ENCODE results near the gene CST8. TPM values are rescaled to one million over a fixed set of nuclear protein-coding genes. Genes with fewer than 3 reads are reported as not detected.
"Not testable (repeated sequence)": the region's sequence is repeated elsewhere in the genome, so short reads cannot be mapped to it uniquely, and the experiment has no call there.

Gene CST8
- total RNA-seq, 2 experiments from 2014 or later, result not detected

DNA sequence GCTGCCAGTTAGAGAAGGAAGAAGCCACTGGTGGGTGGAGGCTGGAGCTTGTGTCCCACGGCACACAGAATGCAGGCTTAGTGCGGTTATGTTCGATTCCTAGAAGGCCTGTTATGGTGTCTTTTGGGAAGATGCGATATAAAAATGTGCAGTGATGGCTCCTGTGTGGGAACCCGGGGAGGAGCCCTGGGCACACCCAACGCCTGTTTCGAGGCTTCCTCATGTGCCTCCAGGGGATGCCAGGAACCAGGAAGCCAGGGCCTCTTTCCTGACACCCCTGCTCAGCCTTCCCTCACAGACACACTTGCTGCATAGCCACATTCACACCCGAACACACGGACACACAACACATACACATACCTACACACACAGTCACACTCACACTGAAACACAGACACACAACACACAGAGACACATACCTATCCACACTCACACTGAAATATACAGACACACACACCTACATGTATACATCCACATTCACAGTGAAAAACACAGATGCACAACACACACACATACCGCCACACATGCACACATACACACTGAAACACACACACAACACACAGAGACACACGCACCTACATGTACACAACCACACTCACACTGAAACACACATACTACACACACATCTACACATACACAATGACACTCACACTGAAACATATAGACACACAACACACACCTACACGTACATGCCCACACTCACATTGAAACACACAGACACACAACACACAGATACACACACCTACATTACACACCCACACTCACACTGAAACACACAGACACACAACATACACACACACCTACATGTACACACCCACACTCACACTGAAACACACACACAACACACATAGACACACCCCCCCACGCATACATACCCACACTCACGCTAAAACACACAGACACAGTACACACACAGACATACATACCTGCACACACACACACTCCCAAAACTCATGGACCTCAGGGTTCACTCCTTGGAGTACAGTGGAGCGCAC lies 37.1 kb upstream of the CST8 start:
- H3K27ac Mint-ChIP-seq, result no peak overlapping the region
- H3K9me3 Mint-ChIP-seq, result no peaks in the 10 kb centered on the region
- peaks cover 6% of the 10 kb centered on the region for H3K4me1 Mint-ChIP-seq (ENCODE audit: low read depth)
- CTCF ChIA-PET, result interaction anchor here (1.6 kb wide), 1 partner anchor 153 kb away, joined by 5 read pairs; no protein-coding TSS in a partner anchor
- H3K36me3 Mint-ChIP-seq (ENCODE audit: low read depth), result no peaks in the 10 kb centered on the region
- no peak for DNase-seq
- H3K4me3 Mint-ChIP-seq, result no peak overlapping the region
- peaks cover 4% of the 10 kb centered on the region for H3K27me3 Mint-ChIP-seq (ENCODE audit: low read depth)
- intact Hi-C loops (cut with micrococcal nuclease), result no loop called here

DNA sequence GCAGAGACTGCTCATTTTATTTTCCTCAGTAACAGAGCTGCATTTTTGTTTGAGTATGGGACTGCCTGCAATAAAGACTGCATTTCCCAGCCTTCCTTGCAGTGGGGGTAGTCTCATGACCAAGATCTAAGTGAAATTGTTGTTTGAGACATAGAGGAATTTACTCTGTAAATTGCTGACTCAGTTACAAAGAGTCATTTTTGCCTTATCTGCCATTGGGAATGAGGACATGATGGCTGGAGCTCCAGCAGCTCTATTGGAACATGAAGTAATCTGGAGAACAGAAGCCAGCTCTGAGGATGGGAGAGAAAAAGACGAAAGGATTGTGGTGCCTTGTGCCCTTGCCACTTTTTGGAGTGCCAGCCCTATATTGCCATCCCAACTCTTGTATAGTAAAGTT lies 36.1 kb upstream of the CST8 start:
- Mint-ChIP-seq H3K27me3 (ENCODE audit: low read depth) (peaks cover 7% of the 10 kb centered on the region), H3K36me3 (ENCODE audit: low read depth) (no peaks in the 10 kb centered on the region), H3K4me3 (no peak overlapping the region), H3K27ac (no peak overlapping the region), H3K4me1 (ENCODE audit: low read depth) (peaks cover 6% of the 10 kb centered on the region), H3K9me3 (no peaks in the 10 kb centered on the region)
- no peak for DNase-seq
- intact Hi-C loops (cut with micrococcal nuclease), result no loop called here
- CTCF ChIA-PET, result no interaction called here

DNA sequence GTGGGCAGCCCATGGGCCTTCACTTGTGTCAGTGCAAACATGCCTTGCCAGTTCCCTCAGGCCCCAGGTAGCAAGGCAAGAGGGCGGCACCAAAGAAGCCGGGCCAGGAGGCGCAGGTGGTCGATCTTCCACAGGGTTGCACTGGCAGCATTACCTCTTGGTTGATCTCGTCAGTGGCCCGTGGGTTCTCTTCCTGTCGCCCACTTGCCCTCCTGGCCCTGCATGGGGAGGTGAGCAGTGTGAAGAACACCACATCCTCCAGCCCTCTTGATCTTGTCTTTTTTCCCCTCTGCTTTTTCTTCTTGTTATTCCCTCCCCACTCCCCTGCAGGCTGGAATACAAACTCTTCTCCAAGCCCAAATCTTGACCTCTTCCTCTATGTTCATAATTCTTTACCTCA lies 35.3 kb upstream of the CST8 start:
- peaks cover 6% of the 10 kb centered on the region for H3K4me1 Mint-ChIP-seq (ENCODE audit: low read depth)
- CTCF ChIA-PET, result no interaction called here
- H3K27ac Mint-ChIP-seq, result no peak overlapping the region

DNA sequence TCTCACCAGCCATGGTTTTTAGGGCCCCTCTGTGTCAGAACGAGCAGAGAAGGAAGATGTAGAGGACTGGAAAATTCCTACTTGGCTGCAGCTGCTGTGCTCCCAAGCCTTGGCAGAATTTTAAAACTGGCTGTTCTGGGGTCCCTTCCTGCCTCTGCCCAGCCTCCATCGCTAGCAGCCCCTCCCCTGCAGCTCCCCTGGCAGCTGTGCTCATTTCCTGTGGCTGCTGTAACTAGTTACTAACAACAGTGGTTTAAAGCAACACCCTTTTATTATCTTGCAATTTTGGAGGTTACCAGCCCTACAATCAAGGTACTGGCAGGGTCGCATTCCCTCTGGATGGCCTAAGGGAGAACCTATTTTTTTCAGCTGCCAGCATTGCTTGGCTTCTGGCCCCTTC lies 34.5 kb upstream of the CST8 start:
- H3K36me3 Mint-ChIP-seq (ENCODE audit: low read depth), result no peaks in the 10 kb centered on the region
- intact Hi-C loops (cut with micrococcal nuclease), result no loop called here
- H3K27ac Mint-ChIP-seq, result no peak overlapping the region
- no peak for DNase-seq
- H3K4me3 Mint-ChIP-seq, result no peak overlapping the region
- H3K27me3 Mint-ChIP-seq (ENCODE audit: low read depth), result peaks cover 7% of the 10 kb centered on the region
- CTCF ChIA-PET, result no interaction called here
- H3K4me1 Mint-ChIP-seq (ENCODE audit: low read depth), result peaks cover 6% of the 10 kb centered on the region
- H3K9me3 Mint-ChIP-seq, result no peaks in the 10 kb centered on the region

More for the DNA sequence above, 35.3 kb upstream of the CST8 start:
- H3K36me3 Mint-ChIP-seq (ENCODE audit: low read depth), result no peaks in the 10 kb centered on the region
- H3K4me3 Mint-ChIP-seq, result no peak overlapping the region
- DNase-seq, result no peak
- intact Hi-C loops (cut with micrococcal nuclease), result no loop called here
- H3K9me3 Mint-ChIP-seq, result no peaks in the 10 kb centered on the region
- peaks cover 7% of the 10 kb centered on the region for H3K27me3 Mint-ChIP-seq (ENCODE audit: low read depth)

DNA sequence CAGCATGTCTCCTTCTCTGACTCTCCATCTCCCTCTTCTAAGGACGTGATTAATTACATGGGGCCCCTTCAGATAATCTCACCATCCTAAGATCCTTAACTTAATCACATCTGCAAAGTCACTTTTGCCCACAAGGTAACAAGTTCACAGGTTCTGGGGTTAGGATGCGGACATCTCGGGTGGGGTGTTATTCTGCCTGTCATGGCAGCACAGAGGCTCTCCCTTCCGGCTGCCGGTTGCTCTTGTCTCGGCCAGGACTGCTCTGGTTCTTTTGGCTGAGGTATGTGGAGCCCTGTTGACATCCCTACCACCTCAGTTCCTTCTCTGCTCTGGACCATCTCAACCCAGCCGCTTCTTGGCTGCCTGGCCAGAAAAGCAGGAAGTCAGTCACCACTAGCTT lies 34.0 kb upstream of the CST8 start:
- CTCF ChIA-PET, result no interaction called here
- intact Hi-C loops (cut with micrococcal nuclease), result no loop called here
- DNase-seq, result no peak
- Mint-ChIP-seq H3K9me3 (no peaks in the 10 kb centered on the region), H3K4me1 (ENCODE audit: low read depth) (peaks cover 6% of the 10 kb centered on the region), H3K4me3 (no peak overlapping the region), H3K27ac (no peak overlapping the region), H3K27me3 (ENCODE audit: low read depth) (peaks cover 7% of the 10 kb centered on the region), H3K36me3 (ENCODE audit: low read depth) (no peaks in the 10 kb centered on the region)

DNA sequence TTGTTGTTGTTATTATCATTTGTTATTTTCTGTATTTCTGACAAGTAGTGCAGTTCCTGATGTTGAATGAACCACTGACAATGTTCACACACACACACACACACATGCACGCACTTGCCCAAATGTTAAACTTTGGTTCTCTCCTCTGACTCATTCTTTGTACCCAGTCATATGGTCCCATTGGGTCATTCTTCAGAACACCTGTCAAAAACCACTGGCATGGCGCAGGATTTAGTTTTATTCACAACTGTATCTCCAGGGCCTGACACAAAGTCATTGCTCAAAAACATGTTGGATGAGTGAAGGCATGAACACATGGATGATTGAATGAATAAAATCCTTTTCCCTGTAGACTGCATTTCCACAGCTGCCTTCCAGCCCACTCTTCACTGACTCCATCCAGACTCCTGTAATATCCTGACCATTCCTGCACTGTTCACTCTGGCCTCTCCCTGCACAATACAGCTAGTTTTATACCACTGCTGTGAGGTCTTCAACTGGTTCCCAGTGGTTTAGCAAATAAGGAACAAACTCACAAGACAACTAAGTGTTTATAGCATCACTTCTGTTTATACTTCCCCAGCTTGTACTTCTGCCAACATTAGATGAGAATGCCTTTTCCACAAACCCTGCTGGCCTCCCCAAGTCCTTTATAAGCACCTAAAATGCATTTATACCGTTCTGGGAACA lies 31.3 kb upstream of the CST8 start:
- CTCF ChIA-PET, result no interaction called here
- Mint-ChIP-seq H3K9me3 (no peaks in the 10 kb centered on the region), H3K36me3 (ENCODE audit: low read depth) (peaks cover 1% of the 10 kb centered on the region), H3K4me1 (ENCODE audit: low read depth) (peaks cover 6% of the 10 kb centered on the region), H3K4me3 (no peak overlapping the region), H3K27ac (no peak overlapping the region), H3K27me3 (ENCODE audit: low read depth) (peaks cover 17% of the 10 kb centered on the region)
- intact Hi-C loops (cut with micrococcal nuclease), result no loop called here
- no peak for DNase-seq

DNA sequence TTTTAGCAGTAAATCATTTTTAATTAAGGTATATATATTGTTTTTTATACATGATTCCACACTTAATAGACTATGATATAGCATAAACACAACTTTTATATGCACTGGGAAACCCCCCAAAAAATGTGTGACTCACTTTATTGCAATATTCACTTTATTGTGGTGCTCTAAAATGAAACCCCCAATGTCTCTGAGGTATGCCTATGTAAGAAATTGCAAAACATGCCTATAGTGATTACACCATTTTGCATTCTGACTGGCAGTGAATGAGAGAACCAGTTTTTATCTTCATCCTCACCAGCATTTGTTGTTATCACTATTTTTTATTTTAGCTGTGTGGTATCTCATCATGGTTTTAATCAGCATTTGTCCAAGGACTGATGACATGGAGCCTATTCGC lies 29.7 kb upstream of the CST8 start:
- Mint-ChIP-seq H3K27ac (no peak overlapping the region), H3K36me3 (ENCODE audit: low read depth) (peaks cover 4% of the 10 kb centered on the region), H3K9me3 (peaks cover 5% of the 10 kb centered on the region), H3K4me1 (ENCODE audit: low read depth) (peaks cover 3% of the 10 kb centered on the region), H3K27me3 (ENCODE audit: low read depth) (peaks cover 23% of the 10 kb centered on the region), H3K4me3 (no peak overlapping the region)
- CTCF ChIA-PET, result no interaction called here
- intact Hi-C loops (cut with micrococcal nuclease), result no loop called here
- no peak for DNase-seq

DNA sequence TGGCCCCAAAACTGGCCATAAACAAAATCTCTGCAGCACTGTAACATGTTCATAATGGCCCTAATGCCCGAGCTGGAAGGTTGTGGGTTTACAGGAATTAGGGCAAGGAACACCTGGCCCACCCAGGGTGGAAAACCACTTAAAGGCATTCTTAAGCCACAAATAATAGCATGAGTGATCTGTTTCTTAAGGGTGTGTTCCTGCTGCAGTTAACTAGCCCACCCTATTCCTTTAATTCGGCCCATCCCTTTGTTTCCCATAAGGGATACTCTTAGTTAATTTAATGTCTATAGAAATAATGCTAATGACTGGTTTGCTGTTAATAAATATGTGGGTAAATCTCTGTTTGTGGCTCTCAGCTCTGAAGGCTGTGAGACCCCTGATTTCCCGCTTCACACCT lies 24.0 kb upstream of the CST8 start:
- H3K4me1 Mint-ChIP-seq (ENCODE audit: low read depth); intact Hi-C loops (cut with micrococcal nuclease); H3K27ac Mint-ChIP-seq; H3K4me3 Mint-ChIP-seq; DNase-seq; H3K36me3 Mint-ChIP-seq (ENCODE audit: low read depth); CTCF ChIA-PET: not testable (repeated sequence)
- Mint-ChIP-seq H3K27me3 (ENCODE audit: low read depth) (peaks cover 26% of the 10 kb centered on the region), H3K9me3 (peaks cover 16% of the 10 kb centered on the region)

DNA sequence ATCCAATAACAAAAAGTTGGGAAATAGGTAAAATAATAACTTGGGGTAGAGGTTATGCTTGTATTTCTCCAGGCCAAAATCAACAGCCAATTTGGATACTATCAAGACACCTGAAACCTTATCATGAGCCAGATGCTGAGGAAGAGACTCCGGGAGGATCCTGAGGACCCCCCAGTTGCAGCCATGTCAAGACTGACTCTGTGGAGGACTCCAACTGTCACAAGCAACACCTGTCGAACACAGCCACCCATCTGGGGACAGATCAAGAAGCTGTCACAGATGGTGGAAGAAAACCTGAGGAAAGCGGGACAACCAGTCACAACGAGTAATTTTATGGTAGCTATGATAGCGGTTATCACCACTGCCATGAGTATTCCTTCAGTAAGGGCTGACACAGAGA lies 18.6 kb upstream of the CST8 start:
- H3K27ac Mint-ChIP-seq; CTCF ChIA-PET; H3K9me3 Mint-ChIP-seq; DNase-seq; intact Hi-C loops (cut with micrococcal nuclease); H3K36me3 Mint-ChIP-seq (ENCODE audit: low read depth); H3K4me3 Mint-ChIP-seq; H3K4me1 Mint-ChIP-seq (ENCODE audit: low read depth): not testable (repeated sequence)
- peaks cover 12% of the 10 kb centered on the region for H3K27me3 Mint-ChIP-seq (ENCODE audit: low read depth)

DNA sequence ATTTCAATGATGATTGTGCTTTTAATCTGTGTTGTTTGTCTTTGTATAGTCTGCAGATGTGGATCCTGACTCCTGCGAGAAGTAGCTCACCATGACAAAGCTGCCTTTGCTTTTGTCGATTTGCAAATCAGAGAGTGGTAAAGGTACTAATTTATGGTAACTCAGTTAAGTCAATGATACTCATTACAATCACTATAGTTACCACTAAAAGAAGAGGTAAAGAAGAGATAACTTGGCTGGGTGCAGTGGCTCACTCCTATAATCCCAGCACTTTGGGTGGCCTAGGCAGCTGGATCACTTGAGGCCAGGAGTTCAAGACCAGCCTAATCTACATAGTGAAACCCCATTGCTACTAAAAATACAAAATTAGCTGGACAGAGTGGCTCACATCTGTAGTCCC lies 17.6 kb upstream of the CST8 start:
- H3K27ac Mint-ChIP-seq; H3K4me3 Mint-ChIP-seq; DNase-seq; intact Hi-C loops (cut with micrococcal nuclease); H3K4me1 Mint-ChIP-seq (ENCODE audit: low read depth); CTCF ChIA-PET; H3K36me3 Mint-ChIP-seq (ENCODE audit: low read depth); H3K9me3 Mint-ChIP-seq: not testable (repeated sequence)
- H3K27me3 Mint-ChIP-seq (ENCODE audit: low read depth), result peaks cover 12% of the 10 kb centered on the region

DNA sequence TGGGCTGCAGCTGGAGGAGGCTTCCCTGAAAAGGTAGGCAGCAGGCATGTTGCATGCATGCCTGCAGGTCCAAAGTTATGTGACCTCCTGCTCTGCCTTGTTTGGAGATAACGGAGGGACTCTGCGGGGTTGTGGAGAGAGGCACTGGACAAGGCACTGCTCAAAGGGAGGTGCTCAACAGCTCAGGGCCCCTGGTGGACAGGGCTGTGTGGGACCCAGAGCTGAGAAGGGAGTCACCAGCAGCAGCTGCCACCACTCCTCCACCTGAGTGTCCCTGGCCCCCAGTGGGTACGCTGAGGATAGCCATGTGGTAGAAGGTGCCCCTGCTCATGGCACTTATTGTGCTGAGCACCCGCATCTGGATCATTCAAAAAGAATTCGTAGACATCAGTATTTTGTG lies 15.5 kb upstream of the CST8 start:
- intact Hi-C loops (cut with micrococcal nuclease), result no loop called here
- no peak overlapping the region for H3K4me3 Mint-ChIP-seq
- no peaks in the 10 kb centered on the region for H3K9me3 Mint-ChIP-seq
- no peak overlapping the region for H3K27ac Mint-ChIP-seq
- no peak for DNase-seq
- H3K27me3 Mint-ChIP-seq (ENCODE audit: low read depth), result peaks cover 10% of the 10 kb centered on the region
- no peaks in the 10 kb centered on the region for H3K4me1 Mint-ChIP-seq (ENCODE audit: low read depth)
- H3K36me3 Mint-ChIP-seq (ENCODE audit: low read depth), result no peaks in the 10 kb centered on the region
- CTCF ChIA-PET, result no interaction called here

DNA sequence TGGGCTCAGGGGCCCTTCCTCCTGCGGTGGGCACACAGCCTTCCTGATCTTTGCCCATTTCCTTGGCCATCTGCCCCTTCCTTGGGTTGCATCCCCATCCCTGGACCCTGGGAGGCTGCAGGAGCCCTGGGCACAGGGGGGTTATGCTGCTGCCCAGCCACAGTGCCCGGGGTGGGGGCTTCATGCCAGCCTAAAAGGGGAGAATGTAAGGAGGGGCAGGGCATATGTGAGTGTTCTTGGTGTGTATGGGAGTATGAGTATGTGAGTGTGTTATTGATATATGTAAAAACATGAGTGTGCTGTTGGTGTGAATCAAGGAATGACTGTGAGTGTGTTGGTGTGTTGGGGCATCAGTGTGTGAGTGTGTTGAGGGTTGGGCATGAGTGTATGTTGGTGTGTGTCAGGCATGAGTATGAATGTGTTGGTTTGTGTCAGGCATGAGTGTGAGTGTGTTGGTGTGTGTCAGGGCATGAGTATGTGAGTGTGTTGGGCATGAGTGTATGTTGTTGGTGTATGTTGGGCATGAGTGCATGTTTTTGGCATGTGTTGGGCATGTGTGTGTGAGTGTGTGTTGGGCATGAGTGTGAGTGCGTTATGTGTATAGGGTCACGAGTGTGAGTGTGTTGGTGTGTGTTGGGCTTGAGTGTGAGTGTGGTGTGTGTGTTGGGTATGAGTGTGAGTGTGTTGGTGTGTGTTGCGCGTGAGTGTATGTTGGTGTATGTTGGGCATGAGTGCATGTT lies 14.7 kb upstream of the CST8 start:
- Mint-ChIP-seq H3K4me3 (no peak overlapping the region), H3K27me3 (ENCODE audit: low read depth) (peaks cover 7% of the 10 kb centered on the region), H3K36me3 (ENCODE audit: low read depth) (no peaks in the 10 kb centered on the region), H3K4me1 (ENCODE audit: low read depth) (no peaks in the 10 kb centered on the region), H3K27ac (no peak overlapping the region), H3K9me3 (no peaks in the 10 kb centered on the region)
- CTCF ChIA-PET, result no interaction called here
- intact Hi-C loops (cut with micrococcal nuclease), result no loop called here
- no peak for DNase-seq

All from activated naive CD4-positive, alpha-beta T cell treated with anti-CD3 and anti-CD28 coated beads for 36 hours (primary cell).